CD4-positive, alpha-beta T cell treated with Interleukin-10 for 1 hour (primary cell): ENCODE results near the gene DZIP1.
"Not testable (repeated sequence)": the region's sequence is repeated elsewhere in the genome, so short reads cannot be mapped to it uniquely, and the experiment has no call there.

Experiments
- DNase-seq: peaks from one replicate; pipeline ENCODE4 v3.0.0-alpha.2; 2020

Gene DZIP1

GRCh38 chr13:95644601-95645052 is at the start of gene DZIP1:
DZIP1 (minus strand) TSS chr13:95644706; CDS start chr13:95642029, 2,677 bp downstream.
- no peak for DNase-seq

- DNase-seq, result not testable (repeated sequence)
Measured at GRCh38 chr13:95690986-95691385, 46.5 kb upstream of the DZIP1 start.

GRCh38 chr13:95689582-95689926 is 45.0 kb upstream of the DZIP1 start:
- no peak for DNase-seq

GRCh38 chr13:95684960-95685359 is 40.5 kb upstream of the DZIP1 start:
- DNase-seq, result not testable (repeated sequence)

- no peak for DNase-seq
Measured at GRCh38 chr13:95684418-95684817, 39.9 kb upstream of the DZIP1 start.

GRCh38 chr13:95679722-95680121 is 35.2 kb upstream of the DZIP1 start:
- no peak for DNase-seq

GRCh38 chr13:95678967-95679366 is 34.5 kb upstream of the DZIP1 start:
- no peak for DNase-seq

GRCh38 chr13:95677564-95678266 is 33.2 kb upstream of the DZIP1 start:
- peak; percentile 15 for DNase-seq

- peak; percentile 98 for DNase-seq
Measured at GRCh38 chr13:95676762-95677563, 32.5 kb upstream of the DZIP1 start, which contains the start of gene DNAJC3. DNAJC3 (plus strand) TSS chr13:95677139; CDS start chr13:95677256, 117 bp downstream.

GRCh38 chr13:95676105-95676761 is 31.7 kb upstream of the DZIP1 start:
- peak; percentile 44 for DNase-seq

- no peak for DNase-seq
Measured at GRCh38 chr13:95671597-95671996, 27.1 kb upstream of the DZIP1 start.

- DNase-seq, result not testable (repeated sequence)
Measured at GRCh38 chr13:95667235-95667634, 22.7 kb upstream of the DZIP1 start.

GRCh38 chr13:95660981-95661581 is 16.6 kb upstream of the DZIP1 start:
- DNase-seq, result peak; percentile 41

- no peak for DNase-seq
Measured at GRCh38 chr13:95659500-95659899, 15.0 kb upstream of the DZIP1 start.

GRCh38 chr13:95656386-95657015 is 12.0 kb upstream of the DZIP1 start:
- DNase-seq, result no peak

- no peak for DNase-seq
Measured at GRCh38 chr13:95652821-95653220, 8.3 kb upstream of the DZIP1 start.

- DNase-seq, result no peak
Measured at GRCh38 chr13:95652244-95652764, 7.8 kb upstream of the DZIP1 start.

- no peak for DNase-seq
Measured at GRCh38 chr13:95650696-95651095, 6.2 kb upstream of the DZIP1 start.

- no peak for DNase-seq
Measured at GRCh38 chr13:95647321-95647720, 2.8 kb upstream of the DZIP1 start.

GRCh38 chr13:95643936-95644598 is 439 bp downstream of the DZIP1 start:
- no peak for DNase-seq

- no peak for DNase-seq
Measured at GRCh38 chr13:95643571-95643935, 953 bp downstream of the DZIP1 start.

- DNase-seq, result no peak
Measured at GRCh38 chr13:95642999-95643398, 1.5 kb downstream of the DZIP1 start.
